Astrocyte (in vitro differentiated cells and primary cell): Measurements from ENCODE around the gene PDE11A. TPM values are rescaled to one million over a fixed set of nuclear protein-coding genes. Genes with fewer than 3 reads are reported as not detected.

Experiments used
- DNase-seq: peaks from one replicate; pipeline ENCODE4 v3.0.0-alpha.2; 2010; ENCODE audit warnings: low read depth
- FAIRE-seq: peaks from 2 replicates; lab custom pipeline; 2011; peaks lifted over from hg19 to GRCh38; lab: Jason Lieb, UNC
- H2AFZ ChIP-seq: 2 replicates; pipeline ENCODE4 v1.6.0; 2012; ENCODE audit warnings: low read depth, low read length, inconsistent platforms
- H3K27ac ChIP-seq: 2 replicates; pipeline ENCODE4 v1.5.1; 2011; ENCODE audit warnings: low read depth, low read length, inconsistent platforms
- H3K27me3 ChIP-seq: 2 replicates; pipeline ENCODE4 v1.6.0; 2011; ENCODE audit warnings: low read length, inconsistent platforms; ENCODE audit not compliant: insufficient read depth
- H3K36me3 ChIP-seq: 2 replicates; pipeline ENCODE4 v1.5.1; 2011; ENCODE audit warnings: low read length, inconsistent platforms; ENCODE audit not compliant: insufficient read depth
- H3K4me1 ChIP-seq: 2 replicates; pipeline ENCODE4 v1.5.1; 2011; ENCODE audit warnings: low read length, inconsistent platforms; ENCODE audit not compliant: insufficient read depth
- H3K4me2 ChIP-seq: 2 replicates; pipeline ENCODE4 v1.6.0; 2012; ENCODE audit warnings: low read length, inconsistent platforms
- H3K4me3 ChIP-seq: 2 replicates; pipeline ENCODE4 v1.5.1; 2011; ENCODE audit warnings: low read depth, mild to moderate bottlenecking, low read length, inconsistent platforms; ENCODE audit not compliant: insufficient read depth
- H3K79me2 ChIP-seq: 2 replicates; pipeline ENCODE4 v1.6.0; 2012; ENCODE audit warnings: mild to moderate bottlenecking, low read length, inconsistent platforms; ENCODE audit not compliant: insufficient read depth
- H3K9ac ChIP-seq: 2 replicates; pipeline ENCODE4 v1.6.0; 2012; ENCODE audit warnings: mild to moderate bottlenecking, low read length, inconsistent platforms
- H3K9me3 ChIP-seq: 2 replicates; pipeline ENCODE4 v1.5.1; 2012; ENCODE audit warnings: low read depth, mild to moderate bottlenecking, low read length, inconsistent platforms; ENCODE audit not compliant: insufficient read depth
- H4K20me1 ChIP-seq: 2 replicates; pipeline ENCODE4 v1.6.0; 2012; ENCODE audit warnings: low read length, inconsistent platforms; ENCODE audit not compliant: insufficient read depth
- H3K27ac Mint-ChIP-seq: one replicate; pipeline ENCODE4 v1.8.0; 2021; ENCODE audit warnings: mild to moderate bottlenecking, mixed read lengths; ENCODE audit not compliant: unreplicated experiment
- H3K27me3 Mint-ChIP-seq: one replicate; pipeline ENCODE4 v1.8.0; 2021; ENCODE audit warnings: low read depth, mixed read lengths; ENCODE audit not compliant: unreplicated experiment
- H3K36me3 Mint-ChIP-seq: one replicate; pipeline ENCODE4 v1.8.0; 2021; ENCODE audit warnings: low read depth, mixed read lengths; ENCODE audit not compliant: unreplicated experiment
- H3K4me1 Mint-ChIP-seq: one replicate; pipeline ENCODE4 v1.8.0; 2021; ENCODE audit warnings: low read depth, mixed read lengths; ENCODE audit not compliant: unreplicated experiment
- H3K4me3 Mint-ChIP-seq: one replicate; pipeline ENCODE4 v1.8.0; 2021; ENCODE audit warnings: mild to moderate bottlenecking, moderate library complexity, mixed read lengths; ENCODE audit not compliant: unreplicated experiment
- H3K9me3 Mint-ChIP-seq: one replicate; pipeline ENCODE4 v1.8.0; 2021; ENCODE audit warnings: mild to moderate bottlenecking, mixed read lengths; ENCODE audit not compliant: unreplicated experiment
- CTCF ChIP-seq: IDR thresholded peaks from 2 replicates; pipeline ENCODE4 v1.5.1; 2011; ENCODE audit warnings: low read depth, mild to moderate bottlenecking, inconsistent platforms, low read length, moderate library complexity; ENCODE audit not compliant: insufficient read depth
- EZH2 ChIP-seq: IDR thresholded peaks from 2 replicates; pipeline ENCODE4 v1.6.1; 2012; ENCODE audit warnings: mild to moderate bottlenecking, low read length, inconsistent platforms; ENCODE audit not compliant: insufficient read depth
- total RNA-seq: library from RNA; stranded (reverse); gene quantifications from 2 replicates; pipeline ENCODE4 v1.2.1, GENCODE V29; 2021

PDE11A gene
- total RNA-seq, 1 donor from 2014 or later = 0.45 TPM

GRCh38 chr2:177589186-177589585, 483.4 kb downstream of the PDE11A start:
- no peaks in the 10 kb centered on the region for H3K9me3 ChIP-seq
- no peaks in the 10 kb centered on the region for H3K4me1 ChIP-seq
- Mint-ChIP-seq H3K36me3 (no peaks in the 10 kb centered on the region), H3K27ac (no peak overlapping the region), H3K27me3 (peaks cover 10% of the 10 kb centered on the region), H3K4me3 (no peak overlapping the region), H3K9me3 (no peaks in the 10 kb centered on the region), H3K4me1 (peaks cover 7% of the 10 kb centered on the region)
- TF ChIP-seq CTCF (no peak), EZH2 (no peak)
- H2AFZ ChIP-seq = no peak overlapping the region
- FAIRE-seq (no peak), DNase-seq (no peak)
- no peaks in the 10 kb centered on the region for H3K27me3 ChIP-seq
- H3K4me3 ChIP-seq = no peak overlapping the region
- H3K27ac ChIP-seq = no peak overlapping the region
- H3K36me3 ChIP-seq = no peaks in the 10 kb centered on the region
- H3K4me2 ChIP-seq = no peak overlapping the region
- H3K9ac ChIP-seq = no peak overlapping the region
- H3K79me2 ChIP-seq = no peaks in the 10 kb centered on the region
- H4K20me1 ChIP-seq = no peaks in the 10 kb centered on the region

GRCh38 chr2:177588671-177589070, 483.9 kb downstream of the PDE11A start:
- Mint-ChIP-seq H3K36me3 (no peaks in the 10 kb centered on the region), H3K27ac (no peak overlapping the region), H3K4me3 (no peak overlapping the region), H3K27me3 (peaks cover 10% of the 10 kb centered on the region), H3K9me3 (no peaks in the 10 kb centered on the region), H3K4me1 (peaks cover 2% of the 10 kb centered on the region)
- no peaks in the 10 kb centered on the region for H4K20me1 ChIP-seq
- TF ChIP-seq EZH2 = no peak
- TF ChIP-seq CTCF = no peak
- H3K27ac ChIP-seq = no peak overlapping the region
- no peaks in the 10 kb centered on the region for H3K4me1 ChIP-seq
- no peaks in the 10 kb centered on the region for H3K9me3 ChIP-seq
- no peaks in the 10 kb centered on the region for H3K36me3 ChIP-seq
- H2AFZ ChIP-seq = no peak overlapping the region
- H3K27me3 ChIP-seq = no peaks in the 10 kb centered on the region
- no peaks in the 10 kb centered on the region for H3K79me2 ChIP-seq
- no peak overlapping the region for H3K9ac ChIP-seq
- no peak overlapping the region for H3K4me3 ChIP-seq
- DNase-seq = no peak
- H3K4me2 ChIP-seq = no peak overlapping the region
- FAIRE-seq = no peak

- Histone ChIP-seq H4K20me1 (no peaks in the 10 kb centered on the region), H3K27me3 (no peaks in the 10 kb centered on the region), H3K36me3 (no peaks in the 10 kb centered on the region), H3K4me1 (no peaks in the 10 kb centered on the region), H3K9ac (no peak overlapping the region), H2AFZ (no peak overlapping the region), H3K27ac (no peak overlapping the region), H3K79me2 (no peaks in the 10 kb centered on the region), H3K9me3 (no peaks in the 10 kb centered on the region), H3K4me2 (no peak overlapping the region), H3K4me3 (no peak overlapping the region)
- FAIRE-seq (no peak), DNase-seq (no peak)
- Mint-ChIP-seq H3K4me3 (no peak overlapping the region), H3K4me1 (no peaks in the 10 kb centered on the region), H3K27me3 (peaks cover 10% of the 10 kb centered on the region), H3K36me3 (no peaks in the 10 kb centered on the region), H3K27ac (no peak overlapping the region), H3K9me3 (no peaks in the 10 kb centered on the region)
- TF ChIP-seq CTCF = no peak
- no peak for TF ChIP-seq EZH2
Measured at GRCh38 chr2:177587371-177587770, 485.2 kb downstream of the PDE11A start.
